Amniotic epithelial cell (primary cell): ENCODE measurements around the gene ITPK1.

Source experiments
- DNase-seq: peaks from one replicate; pipeline ENCODE4 v3.0.0-alpha.2; 2010; ENCODE audit warnings: low read depth

Gene ITPK1

DNA sequence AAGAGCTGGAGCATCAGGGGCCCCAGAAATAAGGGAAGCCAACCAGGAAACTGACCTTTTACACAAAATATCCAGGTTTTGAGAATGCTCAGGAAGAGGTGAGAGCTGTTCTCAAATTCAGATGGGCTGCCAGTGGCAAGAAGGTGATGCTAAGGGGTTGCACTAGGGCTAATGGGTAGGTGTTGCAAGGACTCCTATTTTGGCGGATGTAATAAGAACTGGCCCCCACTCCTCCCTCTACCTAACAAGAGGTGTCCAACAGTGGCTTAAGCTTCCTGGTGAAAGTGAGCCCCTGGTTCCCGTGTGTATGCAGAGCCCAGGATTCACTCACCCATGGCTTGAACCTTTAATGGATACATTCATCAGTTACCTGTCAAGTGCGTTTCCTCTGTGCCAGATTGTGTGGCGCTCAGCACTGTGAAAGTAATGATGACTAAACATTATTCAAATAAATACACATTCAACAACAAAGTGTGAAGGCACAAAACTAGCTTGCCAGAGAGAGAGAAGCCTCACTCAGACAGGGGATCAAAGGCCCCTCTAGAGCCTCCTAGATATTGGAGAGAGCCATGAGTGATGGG lies 193.5 kb downstream of the ITPK1 start:
- no peak for DNase-seq

DNA sequence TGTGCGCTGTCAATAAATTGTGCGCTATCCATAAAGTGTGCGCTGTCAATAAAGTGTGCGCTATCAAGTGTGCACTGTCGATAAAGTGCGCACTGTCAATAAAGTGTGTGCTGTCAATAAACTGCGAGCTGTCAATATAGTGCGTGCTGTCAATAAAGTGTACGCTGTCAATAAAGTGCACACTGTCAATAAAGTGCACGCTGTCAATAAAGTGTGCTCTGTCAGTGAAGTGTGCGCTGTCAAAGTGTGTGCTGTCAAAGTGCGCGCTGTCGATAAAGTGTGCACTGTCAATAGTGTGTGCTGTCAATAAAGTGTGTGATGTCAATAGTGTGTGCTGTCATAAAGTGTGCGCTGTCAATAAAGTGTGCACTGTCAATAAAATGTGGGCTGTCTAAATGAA lies 195.7 kb downstream of the ITPK1 start:
- no peak for DNase-seq

DNA sequence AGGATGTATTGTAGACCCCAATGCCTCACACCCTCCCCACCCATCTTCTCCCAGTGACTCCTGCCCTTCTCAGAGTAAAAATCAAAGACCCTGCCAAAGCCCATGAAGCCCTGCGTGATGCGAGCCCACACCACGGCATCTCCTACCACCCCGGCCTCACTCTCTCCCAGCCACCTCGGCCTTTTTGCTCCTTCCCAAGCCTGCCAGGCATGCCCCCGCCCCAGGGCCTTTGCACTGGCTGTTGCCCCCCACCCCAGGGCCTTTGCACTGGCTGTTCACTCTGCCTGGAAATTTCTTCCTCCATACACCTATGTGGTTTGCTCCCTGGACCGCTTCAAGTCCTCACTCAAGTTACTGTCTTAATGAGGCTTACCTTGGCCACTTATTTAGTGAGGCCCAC lies 197.8 kb downstream of the ITPK1 start:
- no peak for DNase-seq

DNA sequence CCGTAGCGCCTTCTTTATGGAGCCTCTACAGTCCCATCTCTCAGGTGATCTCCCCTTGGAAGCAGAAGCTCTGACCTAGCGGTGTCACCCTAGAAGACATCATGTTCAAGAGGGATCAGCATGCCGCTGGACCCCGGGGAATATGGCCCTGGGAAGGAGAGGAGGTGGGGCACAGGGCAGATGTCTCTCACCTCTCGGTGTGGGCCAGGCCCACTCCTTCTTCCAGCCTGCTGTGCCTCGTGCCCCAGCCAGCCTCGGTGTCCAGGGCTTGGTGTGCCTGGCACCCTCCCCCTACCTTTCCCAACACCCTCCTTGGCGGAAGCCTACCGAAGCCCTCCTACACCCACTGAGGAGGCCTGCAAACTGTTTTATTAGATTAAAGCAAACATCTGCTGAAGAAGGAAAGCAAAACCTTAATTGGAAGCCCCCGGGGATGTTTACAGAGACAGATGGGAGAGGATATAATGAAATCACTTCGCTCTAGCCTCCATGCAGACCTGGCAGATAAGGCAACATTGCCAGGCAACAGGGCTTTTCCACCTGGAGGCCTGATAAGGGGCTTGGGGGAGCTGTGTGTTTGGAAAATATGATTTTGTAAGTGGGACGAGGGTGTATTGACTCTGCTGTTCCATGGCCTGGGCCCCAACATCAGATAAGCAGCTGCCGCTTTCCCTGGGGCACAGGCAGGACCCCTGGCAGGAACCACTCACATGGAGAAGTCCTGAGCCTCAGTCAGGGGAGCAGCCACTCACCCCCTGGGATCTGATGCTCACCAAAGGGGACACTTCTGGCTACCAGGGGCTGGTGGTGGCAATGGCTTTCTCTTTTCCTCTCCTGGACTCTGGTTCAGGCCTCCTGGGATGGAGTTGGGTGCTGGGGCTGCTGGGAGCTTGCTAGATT lies 198.4 kb downstream of the ITPK1 start:
- DNase-seq, result no peak

DNA sequence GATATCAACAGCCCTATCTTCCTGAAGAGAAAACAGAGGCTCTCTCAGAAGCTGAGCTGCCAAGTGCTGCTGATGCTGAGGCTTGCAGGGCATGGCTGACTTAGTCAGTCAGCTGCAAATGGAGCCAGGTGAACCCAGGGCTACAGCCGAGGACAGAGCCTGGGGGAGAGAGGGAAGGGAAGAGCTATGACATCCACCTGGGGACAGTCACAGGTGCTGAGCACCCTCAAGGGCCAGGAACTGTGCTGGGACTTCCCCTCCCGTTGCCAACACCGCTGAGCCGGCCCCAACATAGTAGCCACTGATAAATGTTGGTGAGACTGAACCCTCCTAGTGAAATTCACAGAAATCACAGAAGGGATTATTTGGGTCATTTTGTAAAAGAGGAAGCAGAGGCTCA lies 199.5 kb downstream of the ITPK1 start:
- DNase-seq, result no peak

DNA sequence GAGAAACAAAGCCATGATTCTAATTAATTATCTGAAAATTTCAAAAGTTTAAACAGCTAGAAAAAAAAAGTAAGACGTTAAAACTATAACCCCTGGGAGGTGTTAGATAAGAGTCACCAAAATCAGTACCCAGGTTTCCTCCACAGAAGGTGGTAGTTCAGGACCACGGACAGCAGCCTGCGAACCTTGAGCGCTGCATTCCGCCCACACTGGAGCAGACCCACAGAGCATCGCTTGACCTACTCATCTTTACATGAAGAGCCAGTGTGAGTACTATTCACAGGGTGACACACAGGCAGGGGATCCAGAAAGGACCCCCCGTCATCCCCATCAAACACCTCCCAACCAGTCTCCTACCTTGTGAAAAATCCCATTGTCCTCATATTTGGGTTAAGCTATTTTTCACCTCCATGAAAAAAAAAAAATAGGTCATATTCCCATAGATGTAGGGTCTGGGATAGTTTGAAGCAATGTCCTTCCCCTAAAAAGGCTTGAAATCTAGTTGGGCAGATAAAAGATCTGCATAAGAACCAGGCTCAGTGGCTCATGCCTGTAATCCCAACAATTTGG lies 201.6 kb downstream of the ITPK1 start:
- DNase-seq, result peak; percentile 21

DNA sequence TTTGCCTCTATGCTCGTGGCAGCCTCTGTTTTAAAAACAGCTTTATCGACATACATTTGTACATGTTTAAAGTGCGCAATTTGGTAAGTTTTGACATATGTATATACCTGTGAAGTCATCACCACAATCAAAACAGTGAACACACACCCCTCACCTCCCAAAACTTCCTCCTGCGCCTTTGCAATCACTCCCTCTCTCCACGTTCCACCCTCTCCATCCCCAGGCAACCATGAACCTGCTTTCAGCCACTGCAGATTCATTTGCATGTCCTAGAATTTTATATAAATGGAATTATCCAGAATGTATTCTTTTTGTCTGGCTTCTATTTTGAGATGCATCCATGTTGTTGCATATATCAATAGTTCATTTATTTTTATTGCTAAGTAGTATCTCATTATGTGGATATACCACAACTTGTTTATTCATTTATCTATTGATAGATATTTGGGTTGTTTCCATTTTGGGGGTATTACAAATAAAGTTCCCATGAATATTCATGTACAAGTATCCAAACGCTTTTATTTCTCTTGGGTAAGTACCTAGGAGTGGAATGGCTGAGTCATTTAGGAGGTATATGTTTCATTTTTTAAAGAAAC lies 208.3 kb downstream of the ITPK1 start:
- no peak for DNase-seq

DNA sequence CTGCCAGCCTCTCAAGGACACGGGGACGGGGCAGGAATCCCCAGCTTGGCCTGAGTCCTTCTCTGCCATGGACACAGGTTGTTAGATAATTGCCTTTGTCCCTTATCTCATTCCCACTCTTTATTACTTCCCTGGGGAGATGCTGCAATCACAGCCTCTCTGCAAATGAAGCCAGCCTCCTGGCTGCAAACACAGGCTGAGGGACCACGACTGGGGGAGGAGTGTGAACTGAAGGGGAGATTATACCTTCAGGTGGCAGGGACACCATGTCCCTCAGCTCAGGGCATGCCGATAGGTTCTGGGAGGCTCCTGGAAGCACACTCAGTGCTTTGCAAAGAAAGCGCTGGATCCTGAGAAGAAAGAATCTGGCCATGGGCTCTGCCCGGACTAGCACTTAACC lies 208.9 kb downstream of the ITPK1 start:
- DNase-seq, result no peak

DNA sequence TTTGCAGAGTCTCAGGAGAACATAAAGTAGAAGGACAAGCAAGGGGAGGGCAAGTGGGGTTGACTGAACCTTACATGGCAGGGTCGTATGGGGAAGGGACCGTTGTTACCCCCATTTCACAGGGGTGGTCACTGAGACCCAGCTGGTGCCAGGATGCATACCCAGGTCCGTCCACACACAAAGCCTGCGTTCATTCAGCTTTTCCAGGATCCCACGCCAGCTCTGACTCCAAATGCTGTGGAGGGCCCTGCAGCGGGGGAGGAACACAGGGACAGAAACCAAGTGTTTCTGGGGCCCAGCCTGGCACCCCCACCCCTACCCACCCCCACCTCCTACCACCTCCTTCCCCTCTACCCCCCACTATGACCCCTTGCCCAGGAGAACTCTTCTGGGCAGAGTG lies 209.3 kb downstream of the ITPK1 start:
- DNase-seq, result no peak

DNA sequence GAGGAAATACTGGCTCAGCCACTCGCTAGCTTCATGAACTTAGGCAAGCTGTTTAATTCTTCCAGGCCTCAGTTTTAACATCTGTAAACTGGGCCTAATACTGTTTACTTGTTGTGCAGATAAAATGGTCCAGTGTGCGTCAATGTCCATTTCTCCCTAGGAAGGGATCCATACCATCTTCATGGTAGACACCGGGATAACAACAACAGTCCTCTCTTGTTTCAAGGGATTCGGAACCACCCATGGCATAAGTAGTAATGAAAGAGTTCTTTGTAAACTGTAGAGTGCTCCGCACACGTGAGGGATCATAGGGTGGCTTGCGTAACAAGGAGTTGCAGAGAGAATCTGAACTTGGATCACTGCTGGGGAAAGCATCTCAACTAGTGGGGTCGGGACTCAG lies 210.1 kb downstream of the ITPK1 start:
- DNase-seq, result no peak

DNA sequence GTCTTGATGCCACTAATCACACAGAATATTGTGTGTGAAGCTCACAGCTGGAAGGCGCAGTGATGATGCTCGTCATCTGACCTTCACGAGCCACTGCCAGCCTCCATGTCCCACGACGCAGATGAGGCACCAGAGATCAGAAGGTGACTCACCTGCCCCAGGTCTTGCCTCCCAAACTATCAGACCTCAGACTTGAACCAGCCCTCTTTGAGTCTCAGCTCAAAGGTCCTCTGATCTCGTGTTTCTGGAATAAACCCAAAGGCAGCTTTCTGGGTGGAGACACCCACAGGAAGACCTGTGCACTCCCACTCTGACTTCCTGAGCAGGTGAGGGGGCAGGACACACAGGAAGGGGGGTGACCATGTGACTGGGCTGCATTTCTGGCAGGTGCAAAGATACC lies 212.4 kb downstream of the ITPK1 start:
- no peak for DNase-seq

DNA sequence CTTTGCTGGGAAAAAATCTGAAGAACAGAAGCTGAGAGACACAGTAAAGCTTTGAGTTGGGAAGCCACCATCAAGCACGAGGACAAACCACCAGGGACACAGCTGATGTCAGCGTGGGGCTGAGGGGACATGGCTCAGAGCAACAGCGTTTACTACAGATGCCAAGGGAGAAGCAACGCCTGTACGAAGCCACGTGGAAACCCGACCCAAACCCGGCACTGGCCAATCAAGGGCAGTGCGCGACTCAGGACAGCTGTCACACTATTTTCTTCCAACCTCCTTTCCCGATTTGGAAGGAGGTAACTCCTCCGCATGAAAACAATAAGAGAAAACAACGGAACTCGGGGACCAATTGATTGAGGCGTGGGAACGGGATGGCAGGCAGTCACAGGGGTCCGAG lies 213.0 kb downstream of the ITPK1 start:
- no peak for DNase-seq

DNA sequence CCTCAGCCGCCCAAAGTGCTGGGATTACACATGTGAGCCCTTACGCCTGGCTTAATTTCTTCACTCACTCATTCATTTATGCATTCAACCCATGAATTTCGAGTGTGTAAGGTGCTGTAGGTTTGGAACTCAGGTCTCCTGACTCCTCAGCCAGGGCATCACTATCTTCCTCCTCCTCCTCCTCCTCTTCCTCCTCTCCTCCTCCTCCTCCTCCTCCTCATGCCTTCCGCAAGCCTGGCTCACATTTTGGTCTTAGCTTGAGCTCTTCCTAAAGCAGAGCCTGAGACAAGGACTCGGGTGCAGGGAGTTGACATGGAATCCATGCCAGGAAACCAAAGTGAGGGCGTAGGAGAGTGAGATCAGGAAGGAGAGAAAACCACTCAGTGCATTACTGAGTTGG lies 213.5 kb downstream of the ITPK1 start:
- DNase-seq, result no peak

DNA sequence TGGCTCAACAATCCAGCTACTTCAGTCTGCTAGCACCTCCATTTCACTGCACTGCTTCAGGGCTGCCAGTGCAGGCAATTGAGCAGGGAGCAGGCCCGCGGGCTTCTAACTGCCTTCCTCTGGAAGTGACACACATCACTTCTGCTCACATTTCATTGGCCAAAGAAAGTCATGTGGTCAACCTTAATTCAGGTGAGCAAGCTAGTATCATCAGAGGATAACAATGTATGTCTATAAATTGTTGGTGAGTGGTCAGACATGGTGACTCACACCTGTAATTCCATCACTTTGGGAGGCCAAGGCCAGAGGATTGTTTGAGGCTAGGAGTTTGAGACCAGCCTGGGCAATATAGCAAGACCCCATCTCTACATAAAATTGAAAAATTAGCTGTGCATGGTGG lies 215.1 kb downstream of the ITPK1 start:
- DNase-seq, result no peak

DNA sequence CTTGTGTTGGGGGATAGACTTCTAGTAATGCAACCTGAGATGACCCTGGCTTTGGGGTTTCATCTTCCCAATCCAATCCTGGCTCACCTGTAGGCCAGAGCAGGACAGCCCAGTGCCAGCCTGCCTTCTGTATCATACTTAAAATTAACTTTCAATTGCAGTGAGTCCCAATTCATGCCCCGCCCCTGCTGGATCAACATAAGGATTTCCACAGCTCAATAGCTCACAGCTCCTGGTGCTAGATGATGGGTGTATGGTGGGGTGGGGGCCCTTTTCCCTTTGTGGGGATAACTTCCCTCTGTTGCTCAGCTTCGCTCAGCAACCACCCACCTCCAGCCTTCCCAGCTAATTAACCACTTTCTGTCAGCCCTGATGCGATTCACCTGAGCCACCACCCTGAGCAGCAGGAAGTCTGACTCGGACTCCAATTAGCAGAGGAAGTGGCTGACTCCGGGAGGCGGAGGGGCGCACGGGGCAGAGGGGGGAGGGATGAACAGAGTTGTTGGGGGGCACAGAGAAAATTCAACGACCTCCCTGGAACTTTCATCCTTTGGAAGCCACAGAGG lies 217.1 kb downstream of the ITPK1 start:
- DNase-seq, result no peak

DNA sequence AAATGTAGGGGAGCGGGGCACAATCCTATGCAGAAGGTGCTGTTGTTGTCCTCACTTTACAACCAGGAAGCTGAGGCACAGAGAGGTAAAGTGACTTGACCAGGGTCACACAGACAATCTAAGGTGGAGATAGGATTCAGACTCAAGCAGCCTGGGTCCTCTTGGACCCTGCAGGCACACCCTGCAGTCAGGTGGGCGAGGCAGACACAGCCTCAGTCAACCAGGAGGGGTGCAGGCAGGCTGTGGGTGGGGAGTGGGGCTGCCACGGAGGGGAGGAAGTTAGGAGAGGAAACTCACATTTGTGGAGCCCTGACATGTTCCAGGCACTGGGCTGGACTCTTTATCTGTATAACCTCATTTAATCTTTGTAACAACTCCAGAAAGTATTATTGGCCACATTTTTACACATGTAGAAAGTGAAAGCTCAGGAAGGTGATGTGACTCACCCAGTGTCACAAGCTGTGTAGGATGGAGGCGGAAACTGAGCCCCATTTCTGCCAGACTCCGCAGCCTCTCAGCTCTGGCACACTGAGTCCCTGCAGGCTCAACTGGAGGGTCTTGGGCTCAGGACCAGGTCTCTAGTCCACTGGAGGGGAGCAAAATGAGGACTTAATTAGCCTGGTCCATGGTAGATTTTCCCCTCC lies 217.7 kb downstream of the ITPK1 start:
- DNase-seq, result no peak

DNA sequence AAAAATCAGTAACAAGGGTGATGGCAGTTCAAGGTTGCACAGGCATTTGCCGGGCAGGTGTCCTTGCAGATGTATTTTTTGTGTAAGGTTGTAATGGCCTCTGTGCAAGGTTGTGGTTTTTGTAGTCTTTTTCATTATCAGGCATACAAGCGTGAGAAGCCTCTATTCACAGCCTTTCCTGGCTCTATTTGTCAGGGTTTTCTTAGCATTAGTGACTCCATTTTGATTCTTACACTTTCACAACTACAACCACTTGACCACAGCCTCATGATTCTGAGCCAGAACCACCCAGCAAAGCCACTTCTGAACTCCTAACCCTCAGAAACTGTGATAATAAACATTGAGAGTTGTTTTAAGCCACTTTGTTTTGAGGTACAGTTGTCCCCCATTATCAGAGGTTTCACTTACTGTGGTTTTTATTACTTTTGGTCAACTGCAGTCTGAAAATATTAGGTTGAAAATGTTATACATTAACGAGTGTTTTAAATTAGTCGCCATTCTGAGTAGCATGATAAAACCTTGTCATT lies 220.3 kb downstream of the ITPK1 start:
- DNase-seq, result no peak

DNA sequence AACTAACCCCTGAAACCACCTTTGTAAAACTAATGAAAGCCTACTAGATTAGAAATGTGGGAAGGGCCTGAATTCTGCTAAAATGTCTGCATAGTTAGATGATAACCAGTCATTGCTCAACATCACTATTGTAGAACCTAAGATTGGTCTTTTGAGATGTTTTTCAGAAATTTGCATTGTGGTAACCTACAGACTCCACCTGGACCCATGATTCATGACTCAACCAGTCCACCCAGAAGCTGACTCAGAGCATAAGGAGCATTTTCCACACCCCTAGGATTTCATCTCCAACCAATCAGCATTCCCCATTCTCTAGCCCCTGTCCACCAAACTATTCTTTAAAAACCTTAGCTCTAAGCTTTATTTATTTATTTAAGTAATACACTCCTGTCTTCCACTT lies 223.1 kb downstream of the ITPK1 start:
- no peak for DNase-seq

DNA sequence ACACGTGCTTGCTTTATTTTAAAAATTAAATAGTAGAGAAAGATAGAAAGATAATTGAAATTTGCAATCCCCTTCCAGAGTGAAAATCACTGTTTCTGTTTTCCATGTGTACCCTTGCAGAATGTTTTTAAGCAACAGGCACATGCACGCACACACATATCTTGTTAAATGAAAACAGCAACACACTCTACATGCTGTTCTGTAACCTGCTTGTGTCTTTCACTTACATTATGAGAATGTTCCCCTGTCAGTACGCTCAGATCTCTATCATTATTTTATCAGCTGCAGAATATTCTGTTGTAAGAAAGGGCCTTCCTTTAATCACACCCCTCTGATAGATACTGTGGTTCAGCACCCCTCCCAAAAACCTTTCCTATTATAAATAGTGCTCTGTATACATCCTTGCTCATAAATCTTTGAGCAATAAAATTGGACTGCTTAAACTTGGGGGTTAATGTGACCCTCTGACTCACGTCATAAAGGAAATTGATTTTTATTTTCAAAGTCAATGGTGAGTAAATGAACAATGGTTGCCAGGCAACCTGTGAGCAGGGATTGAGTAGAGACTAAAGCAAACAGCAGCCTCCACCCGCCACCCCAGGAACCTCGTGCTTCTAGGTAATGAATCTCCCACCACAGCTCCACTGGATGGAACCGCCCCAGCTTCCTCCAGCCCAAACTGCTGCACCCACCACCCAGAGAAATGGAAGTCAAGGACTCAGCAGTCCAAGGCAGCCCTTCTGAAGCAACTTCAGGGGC lies 224.7 kb downstream of the ITPK1 start:
- DNase-seq, result no peak

DNA sequence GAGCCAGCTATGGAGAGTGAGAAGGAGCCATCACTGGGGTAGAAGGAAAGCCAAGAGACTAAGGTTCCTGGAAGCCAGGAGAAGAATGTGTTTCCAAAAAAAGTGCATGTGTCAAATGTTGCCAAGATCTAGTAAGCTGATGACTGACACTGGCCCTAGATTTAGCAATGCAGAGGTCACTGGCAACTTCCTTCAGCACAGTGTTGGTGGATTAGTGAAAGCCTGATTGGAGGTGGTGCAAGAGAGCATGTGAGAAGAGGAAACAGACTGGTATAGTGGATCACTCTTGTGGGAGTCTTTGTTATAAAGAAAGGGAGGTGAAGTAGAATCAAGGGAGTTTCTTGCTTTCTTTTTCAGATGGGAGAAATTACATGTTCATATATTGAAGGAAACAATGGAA lies 226.8 kb downstream of the ITPK1 start:
- no peak for DNase-seq

DNA sequence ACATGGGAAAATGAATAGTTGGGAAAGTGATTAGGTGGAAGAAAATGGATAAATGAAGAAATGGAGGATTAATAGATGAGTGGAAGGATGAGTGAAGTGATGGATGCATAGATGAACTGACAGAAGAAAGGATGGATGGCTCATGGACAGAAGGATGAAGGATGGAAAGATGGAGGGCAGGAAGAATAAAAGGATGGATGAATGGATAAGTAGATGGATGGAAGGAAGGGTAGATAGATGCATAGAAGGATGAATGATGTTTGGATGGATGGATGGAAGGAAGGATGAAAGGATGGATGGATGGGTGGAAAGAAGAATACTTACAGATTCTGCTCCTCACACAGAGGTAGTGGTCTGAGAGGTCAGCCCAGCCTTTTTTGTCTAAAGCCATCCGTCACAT lies 228.6 kb downstream of the ITPK1 start:
- no peak for DNase-seq
